Panc1 (cell line): ENCODE data around the gene ENOX2.
"Not testable (repeated sequence)": the region's sequence is repeated elsewhere in the genome, so short reads cannot be mapped to it uniquely, and the experiment has no call there.

Experiments
- CTCF ChIP-seq: fragments of 450-650 bp; IDR thresholded peaks from 2 replicates; pipeline ENCODE4 v1.5.1; 2017; ENCODE audit warnings: mild to moderate bottlenecking
- SIN3A ChIP-seq: IDR thresholded peaks from 2 replicates; pipeline ENCODE4 v1.6.1; 2012; ENCODE audit warnings: low read depth, mild to moderate bottlenecking, low read length, moderate library complexity, borderline replicate concordance; ENCODE audit not compliant: insufficient read depth
- TCF7L2 ChIP-seq: IDR thresholded peaks from 2 replicates; pipeline ENCODE4 v1.6.1; 2011; ENCODE audit warnings: mild to moderate bottlenecking, low read depth, low read length, inconsistent platforms

- TF ChIP-seq CTCF, TCF7L2, SIN3A: not testable (repeated sequence)
Observed at GRCh38 chrX:130918498-130918897, 15.5 kb upstream of the ENOX2 start.
